ENCODE measurements around the gene CD44. TPM values are rescaled to one million over a fixed set of nuclear protein-coding genes. Genes with fewer than 3 reads are reported as not detected.

Gene CD44
- total and polyA plus RNA-seq, 10 donors, result 60.9 to 521 (median 317) TPM

DNA sequence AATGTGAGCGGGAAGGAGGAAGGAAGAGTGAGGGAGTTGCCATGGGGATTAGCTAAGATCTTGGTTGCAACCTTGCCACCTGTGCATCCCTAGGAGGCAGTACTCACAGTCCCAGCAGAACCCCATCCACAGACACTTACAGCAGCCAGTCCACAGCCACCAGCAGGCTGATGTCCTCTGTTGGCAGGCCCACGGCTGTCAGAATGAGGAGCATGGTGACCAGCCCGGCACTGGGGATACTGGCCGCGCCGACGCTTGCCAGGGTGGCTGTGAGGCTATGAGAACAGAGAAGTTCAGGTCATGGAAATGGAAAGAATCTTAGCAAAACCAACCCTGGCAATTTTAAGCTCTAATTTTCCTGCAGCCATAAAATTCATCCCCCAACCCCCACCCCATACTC lies 141.8 kb downstream of the CD44 start:
- intact Hi-C loops (cut with DNase I; ENCODE audit: low total_unique reads), result no loop called here
- H3K4me1 ChIP-seq, result peaks cover 0 to 5% (median 0%) of the 10 kb centered on the region in 6 donors
- no peak for DNase-seq
- no peak overlapping the region for H3K27ac ChIP-seq
- WGBS, 5 donors, result 91 to 97% (median 95%) methylated on average over 7 of the region's 7 CpGs
- TF ChIP-seq, protein P1, sequence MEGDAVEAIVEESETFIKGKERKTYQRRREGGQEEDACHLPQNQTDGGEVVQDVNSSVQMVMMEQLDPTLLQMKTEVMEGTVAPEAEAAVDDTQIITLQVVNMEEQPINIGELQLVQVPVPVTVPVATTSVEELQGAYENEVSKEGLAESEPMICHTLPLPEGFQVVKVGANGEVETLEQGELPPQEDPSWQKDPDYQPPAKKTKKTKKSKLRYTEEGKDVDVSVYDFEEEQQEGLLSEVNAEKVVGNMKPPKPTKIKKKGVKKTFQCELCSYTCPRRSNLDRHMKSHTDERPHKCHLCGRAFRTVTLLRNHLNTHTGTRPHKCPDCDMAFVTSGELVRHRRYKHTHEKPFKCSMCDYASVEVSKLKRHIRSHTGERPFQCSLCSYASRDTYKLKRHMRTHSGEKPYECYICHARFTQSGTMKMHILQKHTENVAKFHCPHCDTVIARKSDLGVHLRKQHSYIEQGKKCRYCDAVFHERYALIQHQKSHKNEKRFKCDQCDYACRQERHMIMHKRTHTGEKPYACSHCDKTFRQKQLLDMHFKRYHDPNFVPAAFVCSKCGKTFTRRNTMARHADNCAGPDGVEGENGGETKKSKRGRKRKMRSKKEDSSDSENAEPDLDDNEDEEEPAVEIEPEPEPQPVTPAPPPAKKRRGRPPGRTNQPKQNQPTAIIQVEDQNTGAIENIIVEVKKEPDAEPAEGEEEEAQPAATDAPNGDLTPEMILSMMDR (IDR thresholded peaks at IDR 0.05 in 8 of 11, conservative IDR thresholded peaks at IDR 0.05 in 3 of 11), result no peak
- no peak for TF ChIP-seq POLR2A (IDR thresholded peaks at IDR 0.05)
- no peak for TF ChIP-seq POLR2AphosphoS5 (IDR thresholded peaks at IDR 0.05)
- H3K4me3 ChIP-seq, result no peak overlapping the region
- no peaks in the 10 kb centered on the region for H3K36me3 ChIP-seq
- no peaks in the 10 kb centered on the region for H3K9me3 ChIP-seq
- no peaks in the 10 kb centered on the region for H3K27me3 ChIP-seq (replicated peaks in 1 of 7)

DNA sequence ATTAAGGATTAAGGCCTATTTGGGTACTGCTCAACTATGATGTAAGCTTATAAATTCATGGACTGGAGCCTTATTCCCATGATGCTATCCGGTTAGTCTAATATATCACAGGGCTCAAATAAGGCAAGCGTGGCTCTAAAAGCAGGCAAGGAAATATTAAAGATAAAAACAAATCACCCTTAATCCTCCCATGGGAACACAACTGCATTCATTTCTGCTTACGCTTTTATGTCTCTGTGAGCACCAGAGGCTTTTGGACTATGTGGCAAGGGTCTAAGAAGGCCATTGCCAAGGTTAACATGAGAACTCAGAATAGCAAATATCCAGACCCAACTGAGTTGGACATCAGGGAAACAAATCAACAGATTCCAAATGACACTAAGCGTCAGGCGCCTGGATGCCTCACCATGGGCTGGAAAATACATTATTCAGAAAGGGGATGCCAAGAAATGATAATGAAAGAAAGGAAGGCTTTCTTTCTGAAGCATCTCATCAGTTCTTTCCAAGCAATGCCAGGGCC lies 142.3 kb downstream of the CD44 start:
- Histone ChIP-seq H3K4me3 (no peak overlapping the region), H3K9me3 (no peaks in the 10 kb centered on the region), H3K27ac (no peak overlapping the region), H3K36me3 (no peaks in the 10 kb centered on the region), H3K4me1 (peaks cover 0 to 3% (median 0%) of the 10 kb centered on the region in 6 donors), H3K27me3 (replicated peaks in 1 of 7) (no peaks in the 10 kb centered on the region)
- no peak for DNase-seq
- WGBS, 5 donors, result 90 to 97% (median 94%) methylated on average over 5 of the region's 5 CpGs
- TF ChIP-seq, protein P1 (IDR thresholded peaks at IDR 0.05 in 8 of 11, conservative IDR thresholded peaks at IDR 0.05 in 3 of 11), result no peak
- TF ChIP-seq POLR2A (IDR thresholded peaks at IDR 0.05) (no peak), POLR2AphosphoS5 (IDR thresholded peaks at IDR 0.05) (no peak)
- intact Hi-C loops (cut with DNase I; ENCODE audit: low total_unique reads), result no loop called here

Other genes with a start within 250 kb of the CD44 start
- gene APIP, start 222.8 kb upstream of the CD44 start, total RNA-seq, result 10 to 100 TPM; 24.0 to 33.2 (median 26.7) TPM
- gene APIP, start 222.8 kb upstream of the CD44 start, polyA plus RNA-seq, result 10 to 100 TPM; 18.2 to 25.7 (median 25.0) TPM
- gene PDHX, start 222.6 kb upstream of the CD44 start, total RNA-seq, result 10 to 100 TPM; 18.1 to 32.9 (median 27.1) TPM
- gene PDHX, start 222.6 kb upstream of the CD44 start, polyA plus RNA-seq, result 10 to 100 TPM in 2 of 3 donors, 1 to 10 TPM in 1; 9.2 to 13.2 (median 11.9) TPM